ENCODE data around the gene FANCC.

Gene FANCC

GRCh38 chr9:95246547-95246946, 71.0 kb downstream of the FANCC start:
- Histone ChIP-seq H3K9ac (ENCODE audit: insufficient read length, low read depth) (no peak overlapping the region), H3K4me3 (ENCODE audit: insufficient read length, low read depth) (no peak overlapping the region), H3K36me3 (ENCODE audit: insufficient read depth, insufficient read length, low read length) (peaks cover 18% of the 10 kb centered on the region), H3K9me3 (ENCODE audit: insufficient read depth, low read length) (no peaks in the 10 kb centered on the region), H3K27me3 (ENCODE audit: insufficient read depth, insufficient read length) (no peaks in the 10 kb centered on the region), H3K4me1 (ENCODE audit: insufficient read depth, insufficient read length) (no peaks in the 10 kb centered on the region)
- TF ChIP-seq YY1 (IDR thresholded peaks at IDR 0.05; ENCODE audit: insufficient read depth, insufficient read length): no peak
- TF ChIP-seq ZNF274 (IDR thresholded peaks at IDR 0.05; ENCODE audit: low read depth, low read length): no peak
- no peak for TF ChIP-seq SUZ12 (IDR thresholded peaks at IDR 0.05; ENCODE audit: extremely low read depth, insufficient read depth, insufficient read length)
- no peak for DNase-seq (ENCODE audit: low read depth, low spot score)

- Histone ChIP-seq H3K36me3 (ENCODE audit: insufficient read depth, insufficient read length, low read length) (peaks cover 19% of the 10 kb centered on the region), H3K9ac (ENCODE audit: insufficient read length, low read depth) (no peak overlapping the region), H3K9me3 (ENCODE audit: insufficient read depth, low read length) (no peaks in the 10 kb centered on the region), H3K4me1 (ENCODE audit: insufficient read depth, insufficient read length) (no peaks in the 10 kb centered on the region), H3K27me3 (ENCODE audit: insufficient read depth, insufficient read length) (no peaks in the 10 kb centered on the region), H3K4me3 (ENCODE audit: insufficient read length, low read depth) (no peak overlapping the region)
- peak; percentile 8 for DNase-seq (ENCODE audit: low read depth, low spot score)
- TF ChIP-seq YY1 (IDR thresholded peaks at IDR 0.05; ENCODE audit: insufficient read depth, insufficient read length) (no peak), ZNF274 (IDR thresholded peaks at IDR 0.05; ENCODE audit: low read depth, low read length) (no peak)
These were observed 74.9 kb downstream of the FANCC start for GRCh38 chr9:95242613-95243012.

- no peak overlapping the region for H3K4me3 ChIP-seq (ENCODE audit: insufficient read length, low read depth)
- H3K4me1 ChIP-seq (ENCODE audit: insufficient read depth, insufficient read length): no peaks in the 10 kb centered on the region
- H3K27me3 ChIP-seq (ENCODE audit: insufficient read depth, insufficient read length): no peaks in the 10 kb centered on the region
- peaks cover 9% of the 10 kb centered on the region for H3K36me3 ChIP-seq (ENCODE audit: insufficient read depth, insufficient read length, low read length)
- DNase-seq (ENCODE audit: low read depth, low spot score): no peak
- H3K9ac ChIP-seq (ENCODE audit: insufficient read length, low read depth): no peak overlapping the region
- H3K9me3 ChIP-seq (ENCODE audit: insufficient read depth, low read length): no peaks in the 10 kb centered on the region
- TF ChIP-seq YY1 (IDR thresholded peaks at IDR 0.05; ENCODE audit: insufficient read depth, insufficient read length) (no peak), SUZ12 (IDR thresholded peaks at IDR 0.05; ENCODE audit: extremely low read depth, insufficient read depth, insufficient read length) (no peak), ZNF274 (IDR thresholded peaks at IDR 0.05; ENCODE audit: low read depth, low read length) (no peak)
These were observed 78.4 kb downstream of the FANCC start for GRCh38 chr9:95239071-95239470.

- TF ChIP-seq ZNF274 (IDR thresholded peaks at IDR 0.05; ENCODE audit: low read depth, low read length) (no peak), YY1 (IDR thresholded peaks at IDR 0.05; ENCODE audit: insufficient read depth, insufficient read length) (no peak), SUZ12 (IDR thresholded peaks at IDR 0.05; ENCODE audit: extremely low read depth, insufficient read depth, insufficient read length) (no peak)
- Histone ChIP-seq H3K9ac (ENCODE audit: insufficient read length, low read depth) (no peak overlapping the region), H3K36me3 (ENCODE audit: insufficient read depth, insufficient read length, low read length) (peaks cover 12% of the 10 kb centered on the region), H3K27me3 (ENCODE audit: insufficient read depth, insufficient read length) (no peaks in the 10 kb centered on the region), H3K4me1 (ENCODE audit: insufficient read depth, insufficient read length) (no peaks in the 10 kb centered on the region), H3K4me3 (ENCODE audit: insufficient read length, low read depth) (no peak overlapping the region), H3K9me3 (ENCODE audit: insufficient read depth, low read length) (0 out of 2 replicates have a peak, but pooled peaks cover under 1% of the 10 kb centered on the region)
- DNase-seq (ENCODE audit: low read depth, low spot score): no peak
These were observed 80.2 kb downstream of the FANCC start for GRCh38 chr9:95237336-95237735.

- peaks cover 7% of the 10 kb centered on the region for H3K36me3 ChIP-seq (ENCODE audit: insufficient read depth, insufficient read length, low read length)
- H3K27me3 ChIP-seq (ENCODE audit: insufficient read depth, insufficient read length): no peaks in the 10 kb centered on the region
- no peaks in the 10 kb centered on the region for H3K4me1 ChIP-seq (ENCODE audit: insufficient read depth, insufficient read length)
- no peak overlapping the region for H3K4me3 ChIP-seq (ENCODE audit: insufficient read length, low read depth)
- TF ChIP-seq SUZ12 (IDR thresholded peaks at IDR 0.05; ENCODE audit: extremely low read depth, insufficient read depth, insufficient read length) (no peak), YY1 (IDR thresholded peaks at IDR 0.05; ENCODE audit: insufficient read depth, insufficient read length) (no peak), ZNF274 (IDR thresholded peaks at IDR 0.05; ENCODE audit: low read depth, low read length) (no peak)
- H3K9ac ChIP-seq (ENCODE audit: insufficient read length, low read depth): no peak overlapping the region
- DNase-seq (ENCODE audit: low read depth, low spot score): no peak
- peaks cover 17% of the 10 kb centered on the region; the same call in 1 of the 2 replicates for H3K9me3 ChIP-seq (ENCODE audit: insufficient read depth, low read length)
These were observed 87.5 kb downstream of the FANCC start for GRCh38 chr9:95230046-95230445.

GRCh38 chr9:95229230-95229915, 88.1 kb downstream of the FANCC start:
- Histone ChIP-seq H3K9ac (ENCODE audit: insufficient read length, low read depth) (no peak overlapping the region), H3K4me1 (ENCODE audit: insufficient read depth, insufficient read length) (no peaks in the 10 kb centered on the region), H3K9me3 (ENCODE audit: insufficient read depth, low read length) (peaks cover 17% of the 10 kb centered on the region; the same call in 1 of the 2 replicates), H3K4me3 (ENCODE audit: insufficient read length, low read depth) (no peak overlapping the region), H3K36me3 (ENCODE audit: insufficient read depth, insufficient read length, low read length) (peaks cover 6% of the 10 kb centered on the region), H3K27me3 (ENCODE audit: insufficient read depth, insufficient read length) (no peaks in the 10 kb centered on the region)
- TF ChIP-seq ZNF274 (IDR thresholded peaks at IDR 0.05; ENCODE audit: low read depth, low read length): no peak
- DNase-seq (ENCODE audit: low read depth, low spot score): no peak

GRCh38 chr9:95226921-95227320, 90.6 kb downstream of the FANCC start:
- peak; percentile 11 for DNase-seq (ENCODE audit: low read depth, low spot score)
- Histone ChIP-seq H3K4me1 (ENCODE audit: insufficient read depth, insufficient read length) (no peaks in the 10 kb centered on the region), H3K27me3 (ENCODE audit: insufficient read depth, insufficient read length) (no peaks in the 10 kb centered on the region), H3K9me3 (ENCODE audit: insufficient read depth, low read length) (peaks cover 12% of the 10 kb centered on the region; the same call in 1 of the 2 replicates), H3K4me3 (ENCODE audit: insufficient read length, low read depth) (no peak overlapping the region), H3K9ac (ENCODE audit: insufficient read length, low read depth) (no peak overlapping the region), H3K36me3 (ENCODE audit: insufficient read depth, insufficient read length, low read length) (peaks cover 2% of the 10 kb centered on the region)
- TF ChIP-seq ZNF274 (IDR thresholded peaks at IDR 0.05; ENCODE audit: low read depth, low read length): no peak
- TF ChIP-seq YY1 (IDR thresholded peaks at IDR 0.05; ENCODE audit: insufficient read depth, insufficient read length): no peak
- no peak for TF ChIP-seq SUZ12 (IDR thresholded peaks at IDR 0.05; ENCODE audit: extremely low read depth, insufficient read depth, insufficient read length)
